OCI-LY7 (cell line): ENCODE data around the gene SLC12A3.

Experiments
- CTCF ChIP-seq: fragments of 200-600 bp; sonication (generic); conservative IDR thresholded peaks from 2 replicates; pipeline ENCODE4 v1.5.1; 2014; ENCODE audit warnings: mild to moderate bottlenecking, antibody characterized with exemption, low read length, moderate library complexity, mixed read lengths
- EZH2phosphoT487 ChIP-seq: fragments of 200-600 bp; sonication (generic); IDR thresholded peaks from 2 replicates; pipeline ENCODE4 v1.6.1; 2018; ENCODE audit warnings: low read depth, borderline replicate concordance, mild to moderate bottlenecking, mixed run types, antibody characterized with exemption, low read length, moderate library complexity, mixed read lengths

GRCh38 chr16:56931271-56931891, 66.4 kb downstream of the SLC12A3 start:
- TF ChIP-seq CTCF (no peak), EZH2phosphoT487 (no peak)
